Vagina (tissue), 2 donors: ENCODE data around the gene OR5M11. TPM values are rescaled to one million over a fixed set of nuclear protein-coding genes. Genes with fewer than 3 reads are reported as not detected.

Experiments
- DNase-seq, 2 donors: peaks; one replicate each; pipeline ENCODE4 v3.0.0-alpha.2; 2017; ENCODE audit errors: extremely low spot score in 2 of 2
- H3K27ac ChIP-seq: fragments of 200-600 bp; sonication (generic); one replicate; pipeline ENCODE4 v1.5.1; 2019
- H3K27me3 ChIP-seq: fragments of 200-600 bp; sonication (generic); one replicate; pipeline ENCODE4 v1.5.1; 2019
- H3K36me3 ChIP-seq, 2 donors: fragments of 200-600 bp; sonication (generic); one replicate each; pipeline ENCODE4 v1.5.1; 2017 to 2019
- H3K4me1 ChIP-seq: fragments of 200-600 bp; sonication (generic); one replicate; pipeline ENCODE4 v1.5.1; 2019
- H3K4me3 ChIP-seq, 2 donors: fragments of 200-600 bp; sonication (generic); 1 replicate in 1 of 2; 2 replicates in 1 of 2; pipeline ENCODE4 v1.5.1; 2016 to 2019
- H3K9me3 ChIP-seq: fragments of 200-600 bp; sonication (generic); one replicate; pipeline ENCODE4 v1.5.1; 2019
- POLR2A ChIP-seq, 2 donors: fragments of 450-650 bp; IDR thresholded peaks; one replicate each; pipeline ENCODE4 v1.6.1; 2017; ENCODE audit warnings: antibody characterized with exemption in 2 of 2, mild to moderate bottlenecking in 2 of 2, moderate library complexity in 2 of 2
- POLR2AphosphoS5 ChIP-seq, 2 donors: sonication (generic); formaldehyde crosslinking; IDR thresholded peaks; one replicate each; pipeline ENCODE4 v1.9.0; 2017; ENCODE audit warnings: antibody characterized with exemption in 2 of 2, mild to moderate bottlenecking in 2 of 2, low read depth in 1 of 2; ENCODE audit not compliant: insufficient read depth in 1 of 2
- intact Hi-C: fragments of 100-400 bp; cut with DNase I; formaldehyde crosslinking; loops from one replicate; pipeline ENCODE4 v1.15.1; 2023
- total RNA-seq: library from RNA; depleted of rRNA; stranded (reverse); fragments of >200 nt; gene quantifications from one replicate; pipeline ENCODE4 v1.2.3, GENCODE V29; 2016
- TF ChIP-seq, protein P1 (sequence below), 3 experiments: fragments of 450-650 bp in 2 of 3; fragments of 200-600 bp in 1 of 3; sonication (generic) in 1 of 3; IDR thresholded peaks; one replicate each; pipeline ENCODE4 v1.5.1; 2017 to 2019; ENCODE audit warnings: antibody characterized with exemption in 3 of 3, mild to moderate bottlenecking in 2 of 3, moderate library complexity in 2 of 3

The OR5M11 gene
- total RNA-seq, 1 donor from 2014 or later = not detected

GRCh38 chr11:56509439-56509838 is 33.6 kb downstream of the OR5M11 start:
- H3K4me1 ChIP-seq = no peaks in the 10 kb centered on the region
- no peak for DNase-seq
- H3K36me3 ChIP-seq = no peaks in the 10 kb centered on the region
- no peaks in the 10 kb centered on the region for H3K9me3 ChIP-seq
- no peak overlapping the region for H3K4me3 ChIP-seq
- intact Hi-C loops = no loop called here
- no peak overlapping the region for H3K27ac ChIP-seq
- TF ChIP-seq POLR2AphosphoS5 (IDR thresholded peaks at IDR 0.05; ENCODE audit: insufficient read depth in 1 of 2, low read depth in 1 of 2) (no peak), POLR2A (IDR thresholded peaks at IDR 0.05) (no peak)
- TF ChIP-seq, protein P1, sequence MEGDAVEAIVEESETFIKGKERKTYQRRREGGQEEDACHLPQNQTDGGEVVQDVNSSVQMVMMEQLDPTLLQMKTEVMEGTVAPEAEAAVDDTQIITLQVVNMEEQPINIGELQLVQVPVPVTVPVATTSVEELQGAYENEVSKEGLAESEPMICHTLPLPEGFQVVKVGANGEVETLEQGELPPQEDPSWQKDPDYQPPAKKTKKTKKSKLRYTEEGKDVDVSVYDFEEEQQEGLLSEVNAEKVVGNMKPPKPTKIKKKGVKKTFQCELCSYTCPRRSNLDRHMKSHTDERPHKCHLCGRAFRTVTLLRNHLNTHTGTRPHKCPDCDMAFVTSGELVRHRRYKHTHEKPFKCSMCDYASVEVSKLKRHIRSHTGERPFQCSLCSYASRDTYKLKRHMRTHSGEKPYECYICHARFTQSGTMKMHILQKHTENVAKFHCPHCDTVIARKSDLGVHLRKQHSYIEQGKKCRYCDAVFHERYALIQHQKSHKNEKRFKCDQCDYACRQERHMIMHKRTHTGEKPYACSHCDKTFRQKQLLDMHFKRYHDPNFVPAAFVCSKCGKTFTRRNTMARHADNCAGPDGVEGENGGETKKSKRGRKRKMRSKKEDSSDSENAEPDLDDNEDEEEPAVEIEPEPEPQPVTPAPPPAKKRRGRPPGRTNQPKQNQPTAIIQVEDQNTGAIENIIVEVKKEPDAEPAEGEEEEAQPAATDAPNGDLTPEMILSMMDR (IDR thresholded peaks at IDR 0.05) = no peak
- H3K27me3 ChIP-seq = no peaks in the 10 kb centered on the region

- Histone ChIP-seq H3K9me3 (no peaks in the 10 kb centered on the region), H3K4me1 (no peaks in the 10 kb centered on the region), H3K27me3 (no peaks in the 10 kb centered on the region), H3K36me3 (no peaks in the 10 kb centered on the region), H3K4me3 (no peak overlapping the region), H3K27ac (no peak overlapping the region)
- TF ChIP-seq, protein P1 (IDR thresholded peaks at IDR 0.05) = no peak
- TF ChIP-seq POLR2A (IDR thresholded peaks at IDR 0.05) (no peak), POLR2AphosphoS5 (IDR thresholded peaks at IDR 0.05; ENCODE audit: insufficient read depth in 1 of 2, low read depth in 1 of 2) (no peak)
- intact Hi-C loops = no loop called here
- DNase-seq = no peak
Observed at GRCh38 chr11:56497010-56497409, 46.0 kb downstream of the OR5M11 start.

- H3K27ac ChIP-seq = no peak overlapping the region
- H3K9me3 ChIP-seq = no peaks in the 10 kb centered on the region
- no peaks in the 10 kb centered on the region for H3K4me1 ChIP-seq
- DNase-seq = no peak
- intact Hi-C loops = no loop called here
- no peaks in the 10 kb centered on the region for H3K36me3 ChIP-seq
- TF ChIP-seq, protein P1 (IDR thresholded peaks at IDR 0.05) = no peak
- TF ChIP-seq POLR2AphosphoS5 (IDR thresholded peaks at IDR 0.05; ENCODE audit: insufficient read depth in 1 of 2, low read depth in 1 of 2) (no peak), POLR2A (IDR thresholded peaks at IDR 0.05) (no peak)
- H3K27me3 ChIP-seq = no peaks in the 10 kb centered on the region
- no peak overlapping the region for H3K4me3 ChIP-seq
Observed at GRCh38 chr11:56495117-56495516, 47.9 kb downstream of the OR5M11 start.

Other genes with a start within 250 kb of the OR5M11 start
- not detected for gene OR8K3, start 228.1 kb downstream of the OR5M11 start, total RNA-seq
- gene OR8K1, start 197.2 kb downstream of the OR5M11 start, total RNA-seq = not detected
- not detected for gene OR8J1, start 189.0 kb downstream of the OR5M11 start, total RNA-seq
- gene OR8U1, start 167.6 kb downstream of the OR5M11 start, total RNA-seq = not detected
- gene OR5AL1, start 130.6 kb downstream of the OR5M11 start, total RNA-seq = not detected
- gene OR5M3, start 69.9 kb downstream of the OR5M11 start, total RNA-seq = not detected
- gene OR5M8, start 51.9 kb downstream of the OR5M11 start, total RNA-seq = not detected
- not detected for gene OR5M10, start 34.5 kb upstream of the OR5M11 start, total RNA-seq
- not detected for gene OR5M1, start 71.6 kb upstream of the OR5M11 start, total RNA-seq
- not detected for gene OR5AP2, start 99.2 kb upstream of the OR5M11 start, total RNA-seq
- gene OR5AR1, start 120.4 kb upstream of the OR5M11 start, total RNA-seq = not detected
- gene OR9G1, start 155.8 kb upstream of the OR5M11 start, total RNA-seq = not detected
- not detected for gene OR9G4, start 205.4 kb upstream of the OR5M11 start, total RNA-seq